Suprapubic skin (tissue), 3 donors: Measurements from ENCODE around the gene RTL1.

Experiments
- CTCF ChIP-seq, 2 donors: fragments of 200-600 bp in 1 of 2; fragments of 450-650 bp in 1 of 2; sonication (generic) in 1 of 2; IDR thresholded peaks; one replicate each; pipeline ENCODE4 v1.5.1; 2016 to 2019; ENCODE audit warnings: antibody characterized with exemption in 2 of 2, mild to moderate bottlenecking in 1 of 2, moderate library complexity in 1 of 2
- POLR2A ChIP-seq, 2 donors: fragments of 450-650 bp; IDR thresholded peaks; one replicate each; pipeline ENCODE4 v1.6.1; 2017; ENCODE audit warnings: antibody characterized with exemption in 2 of 2, mild to moderate bottlenecking in 2 of 2, moderate library complexity in 2 of 2

- no peak for TF ChIP-seq POLR2A (IDR thresholded peaks at IDR 0.05)
- TF ChIP-seq CTCF (IDR thresholded peaks at IDR 0.05): no peak
Observed at GRCh38 chr14:100892496-100893227, 10.9 kb downstream of the RTL1 start.
